ENCODE measurements around the gene AGBL1. TPM values are rescaled to one million over a fixed set of nuclear protein-coding genes. Genes with fewer than 3 reads are reported as not detected.
"Not testable (repeated sequence)": the region's sequence is repeated elsewhere in the genome, so short reads cannot be mapped to it uniquely, and the experiment has no call there.

Gene AGBL1
- total RNA-seq, 2 experiments from 2014 or later, result 0.10 TPM

DNA sequence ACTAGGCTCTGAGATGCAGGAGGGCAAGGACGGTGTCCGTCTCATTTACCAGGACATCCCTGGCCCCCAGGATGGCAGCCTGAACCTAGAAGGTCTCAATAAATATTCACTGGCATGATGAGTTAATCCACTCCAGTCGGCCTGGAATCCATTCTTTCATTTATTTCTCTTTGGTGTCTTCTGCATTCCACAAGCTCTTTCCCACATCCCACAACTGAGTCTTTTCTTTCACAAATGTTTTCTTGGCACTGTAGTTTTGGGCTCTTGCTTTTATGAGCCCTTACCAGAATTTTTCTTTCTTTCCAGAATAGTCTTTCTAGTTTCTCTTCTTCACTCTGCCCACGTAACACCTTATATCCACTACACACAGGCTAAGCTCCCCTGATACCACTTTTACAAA is 778.0 kb downstream of the AGBL1 start:
- Mint-ChIP-seq H3K4me1 (ENCODE audit: low read depth) (no peaks in the 10 kb centered on the region), H3K9me3 (no peaks in the 10 kb centered on the region), H3K36me3 (no peaks in the 10 kb centered on the region)

GRCh38 chr15:86863226-86863915 is 783.7 kb downstream of the AGBL1 start:
- Mint-ChIP-seq H3K36me3 (no peaks in the 10 kb centered on the region), H3K4me3 (no peak overlapping the region), H3K4me1 (ENCODE audit: low read depth) (no peaks in the 10 kb centered on the region), H3K9me3 (no peaks in the 10 kb centered on the region), H3K27me3 (peaks cover 8% of the 10 kb centered on the region), H3K27ac (no peak overlapping the region)
- ChIA-PET POLR2A (no interaction called here), CTCF (interaction anchor here (0.6 kb wide), 2 partner anchors 62 to 305 kb away, joined by 3 read pairs; no protein-coding TSS in a partner anchor)
- intact Hi-C loops (cut with micrococcal nuclease), result no loop called here
- no peak for DNase-seq

More for the DNA sequence above, 778.0 kb downstream of the AGBL1 start:
- no peak for DNase-seq
- Mint-ChIP-seq H3K4me3 (no peak overlapping the region), H3K27me3 (peaks cover 2% of the 10 kb centered on the region), H3K27ac (no peak overlapping the region)
- POLR2A ChIA-PET, result no interaction called here
- CTCF ChIA-PET, result no interaction called here
- intact Hi-C loops (cut with micrococcal nuclease), result no loop called here

- Mint-ChIP-seq H3K27ac (no peak overlapping the region), H3K4me1 (ENCODE audit: low read depth) (no peaks in the 10 kb centered on the region), H3K4me3 (no peak overlapping the region), H3K36me3 (no peaks in the 10 kb centered on the region), H3K9me3 (no peaks in the 10 kb centered on the region), H3K27me3 (peaks cover 8% of the 10 kb centered on the region)
- POLR2A ChIA-PET, result no interaction called here
- intact Hi-C loops (cut with micrococcal nuclease), result no loop called here
- DNase-seq, result no peak
- CTCF ChIA-PET, result no interaction called here
Measured at GRCh38 chr15:86865920-86866319, 786.2 kb downstream of the AGBL1 start.

DNA sequence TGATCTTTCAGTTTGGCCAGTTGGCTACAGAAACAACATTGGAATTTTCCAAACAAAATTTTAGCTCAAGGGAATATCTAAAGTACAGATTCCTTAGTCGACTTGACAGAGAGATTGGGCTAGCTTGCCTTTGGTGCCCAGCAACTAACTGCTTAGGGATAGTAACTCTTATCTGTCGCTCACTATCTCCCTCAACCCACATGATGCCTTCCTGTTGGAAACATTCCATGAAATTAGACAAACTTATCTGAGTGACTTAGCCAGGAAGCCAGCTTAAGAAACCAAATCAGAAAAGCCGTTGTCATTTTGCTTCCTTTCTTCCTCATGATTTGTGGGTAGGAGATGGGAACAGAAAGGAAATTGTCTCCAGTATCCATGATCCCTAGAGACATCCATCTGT is 791.2 kb downstream of the AGBL1 start:
- no peak overlapping the region for H3K4me3 Mint-ChIP-seq
- intact Hi-C loops (cut with micrococcal nuclease), result no loop called here
- CTCF ChIA-PET, result no interaction called here

DNA sequence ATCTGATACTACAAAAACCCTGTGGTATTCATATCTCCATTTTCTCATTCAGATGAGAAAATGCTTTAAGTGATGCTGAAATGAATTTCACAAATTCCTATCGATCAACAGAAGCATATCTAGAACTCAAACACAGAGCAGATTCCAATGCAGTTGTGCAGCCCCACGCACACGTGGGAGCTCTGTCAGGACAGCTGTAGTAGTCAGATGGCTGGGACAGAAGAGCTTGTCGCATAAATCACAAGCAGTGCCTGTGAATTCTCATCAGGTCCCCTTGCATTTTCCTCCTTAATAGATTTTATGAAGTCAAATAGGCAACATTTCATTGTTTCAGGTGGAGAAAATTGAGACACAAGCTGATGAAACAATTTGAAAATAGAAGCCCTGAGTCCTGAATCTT is 792.3 kb downstream of the AGBL1 start:
- Mint-ChIP-seq H3K4me3 (no peak overlapping the region), H3K4me1 (ENCODE audit: low read depth) (no peaks in the 10 kb centered on the region), H3K27me3 (peaks cover 4% of the 10 kb centered on the region), H3K36me3 (no peaks in the 10 kb centered on the region), H3K27ac (no peak overlapping the region), H3K9me3 (no peaks in the 10 kb centered on the region)
- intact Hi-C loops (cut with micrococcal nuclease), result no loop called here
- DNase-seq, result no peak
- CTCF ChIA-PET, result no interaction called here
- POLR2A ChIA-PET, result no interaction called here

More for the DNA sequence above, 791.2 kb downstream of the AGBL1 start:
- no peak overlapping the region for H3K27ac Mint-ChIP-seq
- H3K9me3 Mint-ChIP-seq, result no peaks in the 10 kb centered on the region
- POLR2A ChIA-PET, result no interaction called here
- no peaks in the 10 kb centered on the region for H3K36me3 Mint-ChIP-seq
- H3K4me1 Mint-ChIP-seq (ENCODE audit: low read depth), result no peaks in the 10 kb centered on the region
- H3K27me3 Mint-ChIP-seq, result peaks cover 8% of the 10 kb centered on the region
- DNase-seq, result no peak

DNA sequence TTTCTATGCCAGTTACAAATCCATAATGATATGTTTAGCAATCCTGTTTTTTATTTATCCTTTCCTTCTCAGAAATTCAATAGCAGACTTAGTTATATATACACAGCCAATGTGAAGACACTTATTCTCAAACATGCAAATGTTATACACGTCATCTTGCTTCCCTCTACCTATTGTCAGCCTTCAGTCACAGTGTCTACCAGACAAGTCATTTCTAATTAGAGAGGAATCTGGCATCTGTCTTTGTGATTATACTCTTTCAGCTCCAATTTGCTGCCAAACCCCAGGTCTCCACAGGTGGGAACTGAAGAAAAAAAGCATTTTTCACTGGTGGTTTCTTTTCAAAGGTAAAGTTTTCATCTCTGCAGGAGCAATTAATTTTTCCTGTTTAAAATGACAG is 793.1 kb downstream of the AGBL1 start:
- Mint-ChIP-seq H3K4me3 (no peak overlapping the region), H3K27me3 (peaks cover 2% of the 10 kb centered on the region), H3K36me3 (no peaks in the 10 kb centered on the region), H3K4me1 (ENCODE audit: low read depth) (no peaks in the 10 kb centered on the region), H3K9me3 (no peaks in the 10 kb centered on the region), H3K27ac (no peak overlapping the region)
- ChIA-PET POLR2A (no interaction called here), CTCF (no interaction called here)
- no peak for DNase-seq
- intact Hi-C loops (cut with micrococcal nuclease), result no loop called here

GRCh38 chr15:86875067-86875466 is 795.4 kb downstream of the AGBL1 start:
- H3K27ac Mint-ChIP-seq, result no peak overlapping the region
- no peaks in the 10 kb centered on the region for H3K9me3 Mint-ChIP-seq
- peaks cover 2% of the 10 kb centered on the region for H3K27me3 Mint-ChIP-seq
- no peak overlapping the region for H3K4me3 Mint-ChIP-seq
- ChIA-PET POLR2A (no interaction called here), CTCF (interaction anchor here (0.6 kb wide), 1 partner anchor 11 kb away, joined by 3 read pairs; no protein-coding TSS in a partner anchor)
- intact Hi-C loops (cut with micrococcal nuclease), result no loop called here
- DNase-seq, result no peak
- no peaks in the 10 kb centered on the region for H3K36me3 Mint-ChIP-seq
- no peaks in the 10 kb centered on the region for H3K4me1 Mint-ChIP-seq (ENCODE audit: low read depth)

- no peaks in the 10 kb centered on the region for H3K36me3 Mint-ChIP-seq
- H3K4me3 Mint-ChIP-seq, result no peak overlapping the region
- no peak for DNase-seq
- CTCF ChIA-PET, result interaction anchor here (1.1 kb wide), 1 partner anchor 11 kb away, joined by 3 read pairs; no protein-coding TSS in a partner anchor
- H3K27ac Mint-ChIP-seq, result no peak overlapping the region
- no peaks in the 10 kb centered on the region for H3K4me1 Mint-ChIP-seq (ENCODE audit: low read depth)
- intact Hi-C loops (cut with micrococcal nuclease), result no loop called here
- H3K27me3 Mint-ChIP-seq, result no peaks in the 10 kb centered on the region
- POLR2A ChIA-PET, result no interaction called here
- H3K9me3 Mint-ChIP-seq, result no peaks in the 10 kb centered on the region
Measured at GRCh38 chr15:86876387-86876944, 796.8 kb downstream of the AGBL1 start.

DNA sequence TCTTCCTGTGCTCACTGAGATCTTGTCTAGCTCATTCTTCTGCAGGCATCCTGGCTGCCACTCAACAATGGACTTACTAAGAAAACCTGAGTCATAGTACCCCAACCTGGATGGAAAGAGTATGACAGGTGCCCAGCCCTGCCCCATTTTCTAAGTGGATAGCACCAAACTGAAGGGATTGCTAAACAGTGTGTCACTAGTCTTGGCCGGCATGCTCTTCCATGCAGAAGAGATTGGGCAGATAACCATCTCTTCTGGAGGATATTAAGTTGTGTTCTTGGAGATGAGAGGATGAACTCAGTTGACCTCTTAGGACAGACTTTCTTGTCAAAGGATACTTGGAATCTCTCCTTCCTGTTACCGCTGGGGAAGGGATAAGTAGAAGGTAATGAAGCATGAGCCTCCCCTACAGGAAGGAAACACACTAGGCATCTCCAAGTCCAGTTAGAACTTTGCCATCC is 797.5 kb downstream of the AGBL1 start:
- no peak overlapping the region for H3K4me3 Mint-ChIP-seq
- ChIA-PET CTCF (interaction anchor here (1.1 kb wide), 1 partner anchor 10 kb away, joined by 3 read pairs; no protein-coding TSS in a partner anchor), POLR2A (no interaction called here)
- no peaks in the 10 kb centered on the region for H3K9me3 Mint-ChIP-seq
- H3K36me3 Mint-ChIP-seq, result no peaks in the 10 kb centered on the region
- intact Hi-C loops (cut with micrococcal nuclease), result no loop called here
- DNase-seq, result no peak
- H3K27me3 Mint-ChIP-seq, result no peaks in the 10 kb centered on the region
- H3K4me1 Mint-ChIP-seq (ENCODE audit: low read depth), result no peaks in the 10 kb centered on the region
- H3K27ac Mint-ChIP-seq, result no peak overlapping the region

GRCh38 chr15:86878844-86879243 is 799.2 kb downstream of the AGBL1 start:
- intact Hi-C loops (cut with micrococcal nuclease); H3K4me1 Mint-ChIP-seq (ENCODE audit: low read depth); H3K9me3 Mint-ChIP-seq; H3K4me3 Mint-ChIP-seq; H3K27me3 Mint-ChIP-seq; POLR2A ChIA-PET; DNase-seq; H3K27ac Mint-ChIP-seq; H3K36me3 Mint-ChIP-seq; CTCF ChIA-PET: not testable (repeated sequence)

GRCh38 chr15:86879250-86880229 is 799.9 kb downstream of the AGBL1 start:
- Mint-ChIP-seq H3K4me1 (ENCODE audit: low read depth) (no peaks in the 10 kb centered on the region), H3K27ac (no peak overlapping the region), H3K9me3 (no peaks in the 10 kb centered on the region), H3K36me3 (no peaks in the 10 kb centered on the region), H3K4me3 (no peak overlapping the region), H3K27me3 (no peaks in the 10 kb centered on the region)
- no peak for DNase-seq
- CTCF ChIA-PET, result no interaction called here
- intact Hi-C loops (cut with micrococcal nuclease), result no loop called here
- POLR2A ChIA-PET, result no interaction called here

GRCh38 chr15:86885616-86886015 is 805.9 kb downstream of the AGBL1 start:
- H3K9me3 Mint-ChIP-seq, result no peaks in the 10 kb centered on the region
- no peaks in the 10 kb centered on the region for H3K4me1 Mint-ChIP-seq (ENCODE audit: low read depth)
- CTCF ChIA-PET, result no interaction called here
- H3K4me3 Mint-ChIP-seq, result no peak overlapping the region
- POLR2A ChIA-PET, result no interaction called here
- no peak overlapping the region for H3K27ac Mint-ChIP-seq
- intact Hi-C loops (cut with micrococcal nuclease), result no loop called here
- no peaks in the 10 kb centered on the region for H3K27me3 Mint-ChIP-seq
- no peaks in the 10 kb centered on the region for H3K36me3 Mint-ChIP-seq
- no peak for DNase-seq
